ACC112 (cell line): ENCODE results near the gene GALNT16.
"Not testable (repeated sequence)": the region's sequence is repeated elsewhere in the genome, so short reads cannot be mapped to it uniquely, and the experiment has no call there.

Experiments used
- H2AFZ ChIP-seq: fragments of 200-600 bp; sonication (generic); one replicate; pipeline ENCODE4 v1.6.0; 2017; ENCODE audit warnings: antibody characterized with exemption, low read length; ENCODE audit not compliant: unreplicated experiment
- H3K27ac ChIP-seq: fragments of 200-600 bp; sonication (generic); 2 replicates; pipeline ENCODE4 v1.5.1; 2014; ENCODE audit warnings: low read depth, mild to moderate bottlenecking, antibody characterized with exemption, low read length, moderate library complexity
- H3K27me3 ChIP-seq: fragments of 200-600 bp; sonication (generic); 2 replicates; pipeline ENCODE4 v1.6.1; 2014; ENCODE audit warnings: mild to moderate bottlenecking, antibody characterized with exemption, low read length, moderate library complexity, mixed read lengths; ENCODE audit not compliant: insufficient read depth
- H3K36me3 ChIP-seq: fragments of 200-600 bp; sonication (generic); 2 replicates; pipeline ENCODE4 v1.6.1; 2016; ENCODE audit warnings: mild to moderate bottlenecking, antibody characterized with exemption, low read length, moderate library complexity, mixed read lengths; ENCODE audit not compliant: insufficient read depth
- H3K4me1 ChIP-seq: fragments of 200-600 bp; sonication (generic); one replicate; pipeline ENCODE4 v1.6.1; 2016; ENCODE audit warnings: low read length, mixed read lengths; ENCODE audit not compliant: insufficient read depth, unreplicated experiment, control insufficient read depth
- H3K4me3 ChIP-seq: fragments of 200-600 bp; sonication (generic); 2 replicates; pipeline ENCODE4 v1.5.1; 2014; ENCODE audit warnings: mild to moderate bottlenecking, low read depth, low read length
- H3K79me2 ChIP-seq: fragments of 200-600 bp; sonication (generic); one replicate; pipeline ENCODE4 v1.6.0; 2016; ENCODE audit warnings: low read length; ENCODE audit not compliant: control insufficient read depth, unreplicated experiment, insufficient read depth

The GALNT16 gene

GRCh38 chr14:69259527-69260189, at the start of gene GALNT16:
Gene GALNT16, plus strand, starts transcription at chr14:69260158. Its CDS starts 133 bp downstream, at chr14:69260291.
- Histone ChIP-seq H3K79me2 (no peaks in the 10 kb centered on the region), H2AFZ (peak within 1 kb of the TSS; percentile 29), H3K36me3 (no peaks in the 10 kb centered on the region), H3K27me3 (peaks cover 52% of the 10 kb centered on the region), H3K4me3 (peak within 1 kb of the TSS; percentile 79), H3K4me1 (peaks cover 34% of the 10 kb centered on the region), H3K27ac (no peak within 1 kb of the TSS)

- no peaks in the 10 kb centered on the region for H3K36me3 ChIP-seq
- H3K4me1 ChIP-seq: no peaks in the 10 kb centered on the region
- no peak overlapping the region for H3K27ac ChIP-seq
- no peak overlapping the region for H3K4me3 ChIP-seq
- no peaks in the 10 kb centered on the region for H3K27me3 ChIP-seq
- no peaks in the 10 kb centered on the region for H3K79me2 ChIP-seq
- H2AFZ ChIP-seq: no peak overlapping the region
Measured at GRCh38 chr14:69214393-69214792, 45.6 kb upstream of the GALNT16 start.

GRCh38 chr14:69217663-69218062, 42.3 kb upstream of the GALNT16 start:
- H2AFZ ChIP-seq, H3K79me2 ChIP-seq, H3K36me3 ChIP-seq: not testable (repeated sequence)

GRCh38 chr14:69224946-69225345, 35.0 kb upstream of the GALNT16 start:
- peaks cover 4% of the 10 kb centered on the region; the same call in 1 of the 2 replicates for H3K36me3 ChIP-seq

More at GRCh38 chr14:69217663-69218062, 42.3 kb upstream of the GALNT16 start:
- H3K27me3 ChIP-seq, H3K4me1 ChIP-seq, H3K4me3 ChIP-seq, H3K27ac ChIP-seq: not testable (repeated sequence)

GRCh38 chr14:69226178-69226577, 33.8 kb upstream of the GALNT16 start:
- no peaks in the 10 kb centered on the region for H3K4me1 ChIP-seq
- H3K79me2 ChIP-seq: no peaks in the 10 kb centered on the region
- H3K36me3 ChIP-seq: peaks cover 4% of the 10 kb centered on the region; the same call in 1 of the 2 replicates
- no peak overlapping the region for H2AFZ ChIP-seq
- no peaks in the 10 kb centered on the region for H3K27me3 ChIP-seq
- no peak overlapping the region for H3K4me3 ChIP-seq
- no peak overlapping the region for H3K27ac ChIP-seq

More at GRCh38 chr14:69224946-69225345, 35.0 kb upstream of the GALNT16 start:
- Histone ChIP-seq H2AFZ (no peak overlapping the region), H3K27me3 (no peaks in the 10 kb centered on the region), H3K27ac (no peak overlapping the region), H3K4me3 (no peak overlapping the region), H3K79me2 (no peaks in the 10 kb centered on the region), H3K4me1 (no peaks in the 10 kb centered on the region)

- Histone ChIP-seq H3K36me3 (peaks cover 4% of the 10 kb centered on the region; the same call in 1 of the 2 replicates), H3K4me3 (no peak overlapping the region), H3K79me2 (no peaks in the 10 kb centered on the region), H2AFZ (no peak overlapping the region), H3K27ac (no peak overlapping the region), H3K4me1 (no peaks in the 10 kb centered on the region), H3K27me3 (no peaks in the 10 kb centered on the region)
Measured at GRCh38 chr14:69226736-69227135, 33.2 kb upstream of the GALNT16 start.

GRCh38 chr14:69231486-69231885, 28.5 kb upstream of the GALNT16 start:
- peaks cover 4% of the 10 kb centered on the region; the same call in 1 of the 2 replicates for H3K36me3 ChIP-seq
- H3K27me3 ChIP-seq: no peaks in the 10 kb centered on the region
- no peaks in the 10 kb centered on the region for H3K4me1 ChIP-seq
- H3K27ac ChIP-seq: no peak overlapping the region
- H3K79me2 ChIP-seq: no peaks in the 10 kb centered on the region
- no peak overlapping the region for H2AFZ ChIP-seq
- no peak overlapping the region for H3K4me3 ChIP-seq

GRCh38 chr14:69232388-69232787, 27.6 kb upstream of the GALNT16 start:
- H3K79me2 ChIP-seq: no peaks in the 10 kb centered on the region
- H3K36me3 ChIP-seq: peaks cover 4% of the 10 kb centered on the region; the same call in 1 of the 2 replicates
- H3K4me1 ChIP-seq: no peaks in the 10 kb centered on the region
- H3K27me3 ChIP-seq: no peaks in the 10 kb centered on the region
- H3K27ac ChIP-seq: no peak overlapping the region
- no peak overlapping the region for H2AFZ ChIP-seq
- H3K4me3 ChIP-seq: no peak overlapping the region

GRCh38 chr14:69234106-69234505, 25.9 kb upstream of the GALNT16 start:
- H3K27ac ChIP-seq: no peak overlapping the region

GRCh38 chr14:69235708-69236107, 24.2 kb upstream of the GALNT16 start:
- Histone ChIP-seq H3K4me1 (no peaks in the 10 kb centered on the region), H3K4me3 (no peak overlapping the region), H2AFZ (no peak overlapping the region), H3K27me3 (no peaks in the 10 kb centered on the region), H3K79me2 (no peaks in the 10 kb centered on the region), H3K27ac (no peak overlapping the region), H3K36me3 (peaks cover 5% of the 10 kb centered on the region; the same call in 1 of the 2 replicates)

More at GRCh38 chr14:69234106-69234505, 25.9 kb upstream of the GALNT16 start:
- H3K4me1 ChIP-seq: no peaks in the 10 kb centered on the region
- H2AFZ ChIP-seq: no peak overlapping the region
- no peaks in the 10 kb centered on the region for H3K27me3 ChIP-seq
- no peak overlapping the region for H3K4me3 ChIP-seq
- peaks cover 5% of the 10 kb centered on the region; the same call in 1 of the 2 replicates for H3K36me3 ChIP-seq
- no peaks in the 10 kb centered on the region for H3K79me2 ChIP-seq

- Histone ChIP-seq H3K36me3 (peaks cover 5% of the 10 kb centered on the region; the same call in 1 of the 2 replicates), H3K4me3 (no peak overlapping the region), H3K27me3 (no peaks in the 10 kb centered on the region), H3K79me2 (no peaks in the 10 kb centered on the region), H3K4me1 (no peaks in the 10 kb centered on the region), H3K27ac (no peak overlapping the region), H2AFZ (no peak overlapping the region)
Measured at GRCh38 chr14:69237142-69237541, 22.8 kb upstream of the GALNT16 start.
